COLO668 (cell line): ENCODE data around the gene SLC25A38.
A peak's percentile ranks its signal among the peaks of the same experiment; 100 is the strongest.
"Not testable (repeated sequence)": the region's sequence is repeated elsewhere in the genome, so short reads cannot be mapped to it uniquely, and the experiment has no call there.

Experiments used
- DNase-seq: peaks from one replicate; lab custom pipeline; 2025; ENCODE audit not compliant: unreplicated experiment; lab: John Stamatoyannopoulos, UW

Gene SLC25A38, protein sequence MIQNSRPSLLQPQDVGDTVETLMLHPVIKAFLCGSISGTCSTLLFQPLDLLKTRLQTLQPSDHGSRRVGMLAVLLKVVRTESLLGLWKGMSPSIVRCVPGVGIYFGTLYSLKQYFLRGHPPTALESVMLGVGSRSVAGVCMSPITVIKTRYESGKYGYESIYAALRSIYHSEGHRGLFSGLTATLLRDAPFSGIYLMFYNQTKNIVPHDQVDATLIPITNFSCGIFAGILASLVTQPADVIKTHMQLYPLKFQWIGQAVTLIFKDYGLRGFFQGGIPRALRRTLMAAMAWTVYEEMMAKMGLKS

DNA sequence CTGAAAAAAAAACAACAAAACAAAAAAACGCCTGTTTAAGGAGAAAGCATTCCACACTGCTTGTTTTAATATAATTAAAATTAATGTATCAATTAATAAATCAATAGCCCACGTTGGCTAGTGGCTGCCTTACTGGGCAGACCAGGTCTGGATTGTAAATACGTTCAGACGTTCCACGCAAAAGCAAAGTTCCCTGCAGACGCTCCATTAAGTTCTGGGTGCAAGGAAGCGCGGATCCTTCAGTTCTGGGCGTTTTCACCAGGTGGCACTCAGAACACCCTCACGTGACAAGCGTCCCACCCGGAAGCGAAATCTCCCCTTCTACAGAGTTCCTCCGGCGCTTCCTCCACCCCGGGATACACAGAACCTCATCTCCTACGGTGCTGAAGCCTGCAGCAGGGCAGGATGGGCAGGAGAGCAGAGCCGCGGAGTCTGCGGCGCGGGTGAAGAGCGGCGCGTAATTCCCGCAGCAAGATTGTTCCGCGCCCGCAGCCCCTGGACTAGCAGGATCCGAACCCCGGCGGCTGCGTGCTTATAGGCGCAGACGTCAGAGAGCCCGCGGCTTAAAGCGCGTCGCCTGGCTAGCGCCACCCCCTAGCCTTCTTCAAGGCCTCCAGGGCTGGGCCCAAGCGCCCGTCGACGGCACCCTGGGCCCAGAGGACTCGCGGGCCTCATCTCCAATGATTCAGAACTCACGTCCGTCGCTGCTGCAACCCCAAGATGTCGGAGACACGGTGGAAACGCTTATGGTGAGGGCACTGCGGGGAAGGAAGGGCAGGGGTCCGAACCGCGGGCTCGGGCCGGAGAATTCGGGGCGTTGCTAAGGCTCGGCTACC is at the start of gene SLC25A38:
Gene SLC25A38, plus strand, starts transcription at position 326 of the 836 bp plus-strand sequence. Its CDS starts 355 bp downstream, at position 681.
- no peak for DNase-seq

DNA sequence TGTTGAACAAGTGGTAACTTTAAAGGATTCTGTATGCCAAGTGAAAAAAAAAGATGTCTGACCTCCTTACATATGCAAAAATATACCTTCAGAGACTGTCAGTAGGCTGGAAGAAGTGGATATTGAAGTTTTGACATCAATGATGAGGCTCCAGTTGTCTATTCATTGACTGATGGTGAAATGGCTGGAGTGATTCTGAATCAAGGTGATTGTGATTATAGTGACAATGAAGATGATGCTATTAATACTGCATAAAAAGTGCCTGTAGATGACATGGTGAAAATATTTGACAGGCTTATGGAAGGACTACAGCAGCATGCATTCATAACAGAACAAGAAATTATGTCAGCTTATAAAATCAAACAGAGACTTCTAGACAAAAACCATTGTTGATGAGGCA is 49.6 kb upstream of the SLC25A38 start:
- DNase-seq: no peak

DNA sequence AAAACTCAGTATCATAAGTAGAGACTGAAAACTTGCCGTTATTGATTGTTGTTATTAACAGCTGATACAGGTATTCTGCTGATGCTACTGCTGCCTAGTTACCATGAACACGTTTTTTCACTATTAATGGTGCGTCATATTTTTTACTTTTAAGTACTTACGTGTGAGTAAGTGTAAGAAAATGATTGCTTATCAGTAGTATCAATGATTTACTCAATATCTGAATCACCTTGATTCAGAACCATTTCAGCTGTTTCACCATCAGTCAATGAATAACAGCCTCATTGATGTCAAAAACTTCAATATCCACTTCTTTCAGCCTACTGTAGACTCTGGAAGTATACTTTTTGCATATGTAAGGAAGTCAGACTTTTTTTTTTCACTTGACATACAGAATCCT is 49.0 kb upstream of the SLC25A38 start:
- DNase-seq: no peak

DNA sequence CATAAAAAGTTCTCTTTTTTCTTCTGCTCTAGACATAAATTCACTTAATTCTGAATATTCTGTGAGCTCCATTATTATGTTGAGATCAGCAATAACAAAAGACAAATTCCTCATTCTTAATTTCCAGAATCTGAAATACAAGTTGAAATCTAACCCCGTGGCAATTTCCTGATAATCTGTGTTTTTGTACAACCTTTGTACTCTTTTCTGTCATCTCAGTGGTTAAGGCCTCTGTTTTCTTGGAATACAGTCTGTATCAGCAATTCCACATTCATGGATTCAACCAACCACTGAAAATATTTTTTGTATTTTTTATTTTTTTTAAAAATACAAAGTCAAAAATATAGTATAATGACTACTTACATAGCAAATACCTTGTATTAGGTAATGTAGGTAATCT is 45.0 kb upstream of the SLC25A38 start:
- no peak for DNase-seq

DNA sequence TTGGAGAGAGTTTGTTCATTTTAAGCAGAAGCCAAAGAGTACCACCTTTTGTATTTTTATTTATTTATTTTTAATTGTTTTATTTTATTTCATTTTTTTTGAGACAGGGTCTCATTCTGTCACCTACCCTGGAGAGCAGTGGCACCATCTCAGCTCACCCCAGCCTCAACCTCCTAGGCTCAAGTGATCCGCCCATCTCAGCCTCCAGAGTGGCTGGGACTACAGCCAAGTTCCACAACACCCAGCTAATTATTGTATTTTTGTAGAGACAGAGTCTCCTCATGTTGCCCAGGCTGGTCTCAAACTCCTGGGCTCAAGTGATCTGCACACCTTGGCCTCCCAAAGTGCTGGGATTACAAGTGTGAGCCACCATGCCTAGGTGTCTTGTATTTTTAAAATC is 44.1 kb upstream of the SLC25A38 start:
- DNase-seq: no peak

DNA sequence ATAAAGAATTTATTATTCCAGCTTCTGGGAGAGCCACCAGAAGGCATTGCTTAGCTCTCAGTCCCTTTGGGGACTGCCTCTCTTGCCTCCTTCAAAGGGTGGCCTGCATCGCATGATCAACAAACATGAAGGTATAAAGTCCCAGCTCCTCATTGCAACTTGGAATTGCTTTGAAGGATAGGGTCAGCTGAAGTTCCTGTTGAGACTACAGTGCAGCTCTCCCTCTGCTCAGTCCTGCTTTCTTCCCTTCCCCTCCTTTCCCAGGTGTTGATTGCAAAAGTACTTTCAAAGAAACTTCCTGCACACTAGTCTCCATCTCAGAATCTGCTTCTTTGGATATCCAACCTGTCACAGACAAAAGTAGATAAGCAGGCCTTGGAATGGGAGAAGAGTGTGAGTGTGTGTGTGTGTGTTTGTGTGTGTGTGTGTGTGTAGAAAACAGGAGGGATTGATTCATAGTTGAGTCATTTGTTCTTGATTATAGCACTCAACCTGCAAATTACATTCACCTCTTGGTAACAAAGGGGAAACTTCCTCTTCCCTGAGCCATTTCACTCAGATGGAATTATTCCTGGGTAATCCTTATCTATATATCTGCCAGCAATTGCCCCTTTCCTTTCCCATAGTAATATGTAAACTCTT is 40.0 kb upstream of the SLC25A38 start:
- no peak for DNase-seq

DNA sequence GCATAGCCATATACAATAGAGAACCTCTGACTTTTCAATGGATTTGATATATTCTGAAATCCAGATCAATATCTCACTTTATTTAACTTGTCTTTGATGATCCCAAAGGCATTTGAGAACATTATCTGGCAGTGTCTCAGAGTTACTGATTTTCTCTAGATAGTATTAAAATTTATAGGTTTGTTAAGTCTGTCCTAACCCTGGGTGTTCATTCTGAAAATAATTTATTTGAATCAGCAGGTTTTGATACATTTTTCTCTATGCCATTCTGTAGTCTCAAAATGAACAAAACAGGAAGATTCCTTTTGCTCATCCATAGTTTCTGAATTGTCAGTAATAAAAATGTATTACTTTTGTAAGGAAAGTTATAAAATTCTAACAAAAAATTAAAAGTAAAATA is 39.4 kb upstream of the SLC25A38 start:
- no peak for DNase-seq

DNA sequence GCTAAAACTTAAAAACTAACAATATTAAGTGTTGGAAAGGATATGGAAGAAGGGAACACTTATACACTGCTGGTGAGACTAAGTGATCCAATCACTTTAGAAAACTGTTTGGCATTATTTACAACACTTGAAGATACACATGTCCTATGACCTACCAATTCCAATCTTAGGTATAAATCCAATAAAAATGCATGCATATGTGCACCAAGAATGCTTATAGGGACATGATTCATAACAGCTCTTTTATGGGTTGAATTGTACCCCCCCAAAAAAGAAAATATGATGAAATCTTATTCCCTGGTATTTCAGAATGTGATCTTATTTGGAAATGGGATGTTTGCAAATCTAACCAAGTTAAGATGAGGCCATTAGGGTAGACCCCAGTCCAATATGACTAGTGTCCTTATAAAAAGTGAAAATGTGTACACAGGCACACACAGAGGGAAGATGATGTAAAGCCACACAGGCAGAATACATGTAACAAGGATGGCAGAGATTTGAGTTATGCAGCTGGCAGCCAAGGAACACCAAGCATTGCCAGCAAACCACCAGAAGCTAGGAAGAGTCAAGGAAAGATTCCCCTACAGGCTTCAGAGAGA is 38.3 kb upstream of the SLC25A38 start:
- no peak for DNase-seq

DNA sequence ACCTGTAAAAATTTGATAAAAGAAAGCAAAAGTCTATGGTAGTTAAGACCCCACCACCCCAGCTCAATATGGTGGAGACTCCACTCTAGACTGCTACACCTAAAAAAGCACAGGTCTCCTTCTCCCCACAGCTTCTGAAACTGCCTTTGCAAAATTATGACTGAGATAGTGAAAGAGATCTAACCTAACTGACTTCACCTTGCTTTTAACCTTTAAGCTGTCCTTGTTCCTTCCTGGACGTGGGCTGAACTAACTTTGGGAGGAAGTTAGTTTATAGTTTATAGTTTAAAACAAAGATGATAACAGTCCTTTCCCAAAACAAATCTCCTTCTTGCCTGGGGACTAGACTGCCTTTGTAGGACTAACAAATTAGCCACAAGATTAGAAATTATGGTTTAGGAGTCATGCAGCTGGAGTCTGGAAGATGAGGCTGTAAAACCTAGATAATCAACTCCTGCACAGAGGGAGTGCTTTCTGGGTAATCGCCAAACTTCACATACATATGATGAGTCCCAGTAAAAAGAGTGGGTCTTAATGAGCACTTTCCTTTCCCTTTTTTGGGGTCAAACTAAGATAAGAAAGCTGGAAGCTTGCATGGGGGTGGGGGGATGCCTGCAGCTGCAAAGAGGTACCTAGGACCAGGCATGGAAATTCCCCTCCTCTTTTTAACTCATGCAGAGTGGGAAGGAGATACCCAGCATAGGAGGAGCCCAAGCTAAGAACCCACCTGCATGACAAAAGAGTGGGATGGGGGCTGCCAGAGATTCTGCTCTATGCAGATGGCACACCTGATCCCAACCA is 36.2 kb upstream of the SLC25A38 start:
- DNase-seq: no peak

DNA sequence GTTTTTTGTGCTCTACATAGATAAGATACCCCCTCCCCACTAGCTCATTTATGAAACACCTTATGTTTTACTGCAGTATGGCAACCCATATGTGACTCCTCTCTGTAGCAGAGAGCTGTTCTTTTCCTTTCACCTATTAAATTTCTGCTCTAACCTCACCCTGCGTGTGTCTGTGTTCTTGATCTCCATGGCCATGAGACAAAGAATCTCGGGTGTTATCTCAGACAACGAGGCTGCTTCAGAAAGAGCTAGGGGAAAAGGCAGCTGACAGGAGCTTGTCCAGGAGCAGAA is 35.6 kb upstream of the SLC25A38 start:
- no peak for DNase-seq

DNA sequence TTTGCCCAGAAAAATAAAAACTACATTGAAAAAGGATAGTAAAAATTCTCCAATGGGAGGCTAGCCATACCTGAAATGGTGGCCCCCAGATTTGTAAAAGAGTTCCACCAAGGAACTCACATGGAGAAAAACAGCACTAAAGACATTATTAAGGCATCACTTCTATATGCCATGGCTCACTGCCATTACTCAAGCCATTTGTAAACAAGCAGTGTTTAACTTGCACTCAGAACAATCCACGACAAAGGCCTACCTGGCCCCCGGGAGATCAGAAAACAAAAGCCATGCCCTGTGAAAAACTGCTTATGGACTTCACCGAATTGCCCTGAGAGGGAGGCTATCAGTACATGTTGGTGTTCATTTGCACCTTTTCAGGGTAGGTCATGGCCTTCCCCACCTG is 34.1 kb upstream of the SLC25A38 start:
- DNase-seq: peak; percentile 39

DNA sequence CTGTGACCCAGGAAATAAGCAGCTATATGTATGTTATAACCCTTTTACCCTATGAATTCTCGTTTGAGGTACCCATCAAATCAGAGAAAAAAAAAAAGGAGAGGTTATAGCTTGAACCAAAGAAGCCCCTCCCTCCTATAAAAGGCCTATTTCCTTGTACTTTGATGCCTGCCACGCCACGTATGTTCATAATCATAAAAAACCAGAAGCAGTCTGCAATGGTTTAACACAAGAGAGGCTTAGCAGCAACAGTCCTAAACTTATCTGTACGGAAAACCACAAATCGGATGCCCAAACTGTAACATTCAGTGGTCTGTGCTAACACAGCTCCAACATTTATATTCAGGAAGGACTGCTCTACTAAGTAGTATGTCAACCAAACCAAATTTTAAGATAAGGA is 32.5 kb upstream of the SLC25A38 start:
- no peak for DNase-seq

DNA sequence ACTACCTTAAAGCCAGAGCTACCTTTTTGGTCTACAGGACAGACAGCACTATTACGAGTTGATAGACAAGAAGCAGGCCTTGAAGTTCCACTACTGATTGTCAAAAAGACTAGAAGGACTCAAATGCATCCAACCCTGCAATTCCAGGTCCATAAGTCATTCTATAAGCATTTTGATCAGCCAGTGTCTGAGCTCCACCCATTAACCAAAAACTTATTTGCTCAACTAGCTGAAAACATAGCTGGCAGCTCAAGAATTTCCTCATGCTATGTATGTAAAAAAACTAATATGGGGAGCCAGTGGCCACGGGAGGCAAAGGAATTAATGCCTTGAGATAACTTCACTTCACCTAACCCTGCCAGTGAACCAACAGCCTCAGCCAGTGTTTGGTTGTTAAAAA is 32.0 kb upstream of the SLC25A38 start:
- DNase-seq: not testable (repeated sequence)

DNA sequence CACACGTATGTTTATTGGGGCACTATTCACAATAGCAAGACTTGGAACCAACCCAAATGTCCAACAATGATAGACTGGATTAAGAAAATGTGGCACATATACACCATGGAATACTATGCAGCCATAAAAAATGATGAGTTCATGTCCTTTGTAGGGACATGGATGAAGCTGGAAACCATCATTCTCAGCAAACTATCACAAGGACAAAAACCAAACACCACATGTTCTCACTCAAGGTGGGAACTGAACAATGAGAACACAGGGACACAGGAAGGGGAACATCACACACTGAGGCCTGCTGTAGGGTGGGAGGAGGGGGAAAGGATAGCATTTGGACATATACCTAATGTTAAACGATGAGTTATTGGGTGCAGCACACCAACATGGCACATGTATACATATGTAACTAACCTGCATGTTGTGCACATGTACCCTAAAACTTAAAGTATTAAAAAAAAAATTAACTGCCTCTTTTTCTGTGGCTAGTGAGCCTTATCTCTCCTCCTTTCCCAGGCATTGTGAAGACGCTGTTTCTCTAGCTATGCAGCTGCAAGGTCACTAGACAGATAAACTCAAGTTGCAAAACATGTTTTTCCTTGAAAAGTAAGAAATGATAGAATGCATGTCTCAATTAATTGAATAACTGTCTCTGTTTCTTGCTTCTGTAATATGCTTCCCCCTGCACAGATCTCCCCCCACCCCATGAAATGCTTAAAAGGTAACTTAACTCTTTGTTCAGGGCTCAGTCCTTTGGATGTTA is 29.8 kb upstream of the SLC25A38 start:
- DNase-seq: not testable (repeated sequence)

DNA sequence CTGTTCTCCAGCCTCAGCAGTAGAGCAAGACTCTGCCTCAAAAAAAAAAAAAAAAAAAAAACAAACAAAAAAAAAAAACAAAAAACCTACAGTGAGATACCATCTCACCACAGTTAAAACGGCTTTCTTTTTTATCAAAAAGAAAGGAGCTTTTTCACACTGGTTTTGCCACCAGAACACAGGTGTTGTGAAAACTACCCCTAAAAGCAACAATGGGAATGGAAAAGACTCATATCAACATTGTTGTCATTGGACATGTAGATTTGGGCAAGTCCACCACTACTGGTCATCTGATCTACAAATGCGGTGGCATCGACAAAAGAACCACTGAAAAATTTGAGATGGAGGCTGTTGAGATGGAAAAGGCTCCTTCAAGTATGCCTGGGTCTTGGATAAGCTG is 24.8 kb upstream of the SLC25A38 start:
- no peak for DNase-seq

DNA sequence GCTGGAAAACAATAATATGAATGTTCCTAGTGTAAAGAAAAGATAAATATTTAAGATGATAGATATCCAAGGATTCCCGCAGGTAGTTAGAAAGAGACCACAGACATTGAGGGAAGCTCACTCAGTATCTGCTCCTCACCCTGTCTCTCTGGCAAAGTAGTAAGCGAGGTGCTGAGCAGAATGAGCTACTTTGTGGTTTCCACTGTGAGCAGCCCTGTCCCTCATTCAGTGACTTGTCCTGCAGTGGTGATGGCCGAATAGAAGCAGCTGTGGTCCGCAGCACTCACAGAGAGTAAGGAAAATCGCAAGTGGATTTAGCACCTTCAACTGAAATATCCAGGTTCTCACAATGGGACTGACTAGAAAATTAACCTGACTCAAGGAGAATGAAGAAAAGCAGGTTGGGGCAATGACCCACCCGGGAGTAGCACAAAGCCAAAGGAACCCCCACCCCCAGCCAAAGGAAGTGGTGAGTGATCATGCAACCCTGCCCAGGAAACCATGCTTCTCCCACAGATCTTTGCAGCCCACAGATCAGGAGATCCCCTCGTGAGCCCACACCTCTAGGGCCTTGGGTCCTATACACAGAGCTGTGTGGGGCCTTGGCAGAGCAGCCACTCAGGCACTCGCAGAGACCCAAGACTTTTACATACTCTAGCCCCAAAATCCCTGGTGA is 21.8 kb upstream of the SLC25A38 start:
- no peak for DNase-seq

DNA sequence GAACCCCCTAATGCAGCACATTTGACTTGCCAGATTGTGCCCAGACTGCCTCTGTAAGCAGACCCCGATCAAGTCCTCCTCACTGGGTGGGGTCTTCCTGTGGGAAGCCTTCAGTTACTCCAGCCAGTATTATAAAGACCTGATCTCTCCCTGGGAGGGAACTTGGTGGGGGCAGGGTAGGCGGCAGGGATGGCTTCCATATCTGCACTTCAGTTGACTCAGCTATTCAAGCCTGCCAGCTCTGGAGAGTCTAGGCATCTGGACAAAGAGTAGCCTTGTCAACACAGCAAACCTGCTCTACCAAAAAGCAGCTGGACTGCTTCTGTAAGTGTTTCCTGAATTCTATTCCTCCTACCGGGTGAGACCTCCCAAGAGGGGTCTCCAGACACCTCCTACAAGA is 21.0 kb upstream of the SLC25A38 start:
- DNase-seq: no peak

DNA sequence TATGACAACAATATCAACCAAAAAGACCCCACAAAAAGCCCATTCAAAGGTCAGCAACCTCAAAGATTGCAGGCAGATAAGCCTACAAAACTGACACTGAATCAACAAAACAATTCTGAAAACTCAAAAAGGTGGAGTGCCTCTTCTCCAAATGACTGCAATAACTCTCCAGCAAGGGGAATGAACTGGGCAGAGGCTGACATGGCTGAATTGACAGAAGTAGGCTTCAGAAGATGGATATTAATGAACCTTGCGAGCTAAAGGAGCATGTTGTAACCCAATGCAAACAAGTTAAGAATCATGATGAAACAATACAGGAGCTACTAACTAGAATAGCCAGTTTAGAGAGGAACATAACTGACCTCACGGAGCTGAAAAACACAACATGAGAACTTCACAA is 20.4 kb upstream of the SLC25A38 start:
- no peak for DNase-seq

DNA sequence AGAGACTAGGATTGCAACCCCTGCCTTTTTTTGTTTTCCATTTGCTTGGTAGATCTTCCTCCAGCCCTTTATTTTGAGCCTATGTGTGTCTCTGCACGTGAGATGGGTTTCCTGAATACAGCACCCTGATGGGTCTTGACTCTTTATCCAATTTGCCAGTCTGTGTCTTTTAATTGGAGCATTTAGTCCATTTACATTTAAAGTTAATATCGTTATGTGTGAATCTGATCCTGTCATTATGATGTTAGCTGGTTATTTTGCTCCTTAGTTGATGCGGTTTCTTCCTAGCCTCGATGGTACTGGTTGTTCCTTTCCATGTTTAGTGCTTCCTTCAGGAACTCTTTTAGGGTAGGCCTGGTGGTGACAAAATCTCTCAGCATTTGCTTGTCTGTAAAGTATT is 12.7 kb upstream of the SLC25A38 start:
- not testable (repeated sequence) for DNase-seq

DNA sequence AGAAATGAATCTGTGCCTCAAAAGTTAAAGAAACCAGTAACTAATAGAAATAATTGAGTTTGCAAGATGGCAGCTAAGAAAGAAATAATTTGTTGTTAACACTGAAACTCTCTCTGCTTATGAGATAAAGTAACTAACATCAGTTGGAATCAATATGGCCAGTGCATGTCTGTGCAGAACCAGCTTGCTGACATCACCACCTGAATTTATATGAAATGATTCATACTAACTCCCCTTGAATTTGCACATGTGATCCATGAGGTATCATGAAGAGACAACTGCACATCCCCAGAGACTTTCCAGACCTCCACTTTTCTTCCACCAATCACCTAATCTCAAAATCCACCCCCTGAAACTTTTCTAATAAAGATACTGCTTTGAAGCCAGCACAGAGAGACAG is 10.3 kb upstream of the SLC25A38 start:
- DNase-seq: no peak
